HepG2 (cell line): ENCODE measurements around the gene SEZ6L.

Experiments
- PAWR ChIP-seq: sonication (generic); formaldehyde crosslinking; IDR thresholded peaks from 2 replicates; pipeline ENCODE4 v1.4.0; 2020; ENCODE audit warnings: missing genetic modification reagents, mild to moderate bottlenecking, borderline replicate concordance
- SALL2 ChIP-seq: sonication (generic); formaldehyde crosslinking; IDR thresholded peaks from 2 replicates; pipeline ENCODE4 v1.8.1; 2023; ENCODE audit warnings: mild to moderate bottlenecking, missing genetic modification reagents, inconsistent platforms
- TF ChIP-seq, protein P1 (sequence below): sonication (generic); formaldehyde crosslinking; IDR thresholded peaks from 2 replicates; pipeline ENCODE4 v1.4.0; 2020; ENCODE audit warnings: missing genetic modification reagents, mild to moderate bottlenecking, borderline replicate concordance

DNA sequence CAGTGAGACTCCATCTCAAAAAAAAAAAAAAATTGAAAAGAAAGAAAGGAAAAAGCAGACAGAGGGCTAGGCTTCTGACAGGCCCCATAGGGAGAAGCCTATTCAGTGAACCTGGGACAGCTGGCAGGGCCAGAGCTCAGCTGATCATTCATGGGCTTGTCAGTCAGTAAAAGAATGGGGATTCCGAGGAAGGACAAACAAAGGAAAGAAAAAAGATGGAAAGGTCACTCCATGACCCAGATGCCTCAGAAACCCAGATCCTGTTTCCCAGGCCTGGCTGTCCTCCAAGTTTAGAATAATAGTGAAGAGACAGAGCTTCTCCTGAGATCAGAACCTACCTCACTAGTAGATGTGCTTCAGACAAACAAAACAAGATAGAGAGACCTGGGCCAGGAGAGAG, 225.5 kb downstream of the SEZ6L start:
- TF ChIP-seq PAWR (no peak), SALL2 (CRISPR knock-in tag) (no peak)
- TF ChIP-seq, protein P1, sequence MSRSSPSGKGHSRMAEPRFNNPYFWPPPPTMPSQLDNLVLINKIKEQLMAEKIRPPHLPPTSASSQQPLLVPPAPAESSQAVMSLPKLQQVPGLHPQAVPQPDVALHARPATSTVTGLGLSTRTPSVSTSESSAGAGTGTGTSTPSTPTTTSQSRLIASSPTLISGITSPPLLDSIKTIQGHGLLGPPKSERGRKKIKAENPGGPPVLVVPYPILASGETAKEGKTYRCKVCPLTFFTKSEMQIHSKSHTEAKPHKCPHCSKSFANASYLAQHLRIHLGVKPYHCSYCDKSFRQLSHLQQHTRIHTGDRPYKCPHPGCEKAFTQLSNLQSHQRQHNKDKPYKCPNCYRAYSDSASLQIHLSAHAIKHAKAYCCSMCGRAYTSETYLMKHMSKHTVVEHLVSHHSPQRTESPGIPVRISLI = no peak
